HG03045 (cell line): ENCODE measurements around the gene CCDC33.

Experiments used
- ATAC-seq: cut with Tn5 transposase; IDR thresholded peaks from one replicate; pipeline ENCODE4 v1.9.1; 2021; ENCODE audit warnings: mild to moderate bottlenecking, moderate library complexity; ENCODE audit not compliant: unreplicated experiment

Gene CCDC33

GRCh38 chr15:74376825-74377581, 140.9 kb downstream of the CCDC33 start:
- no peak for ATAC-seq

- no peak for ATAC-seq
Observed at GRCh38 chr15:74377831-74378766, 142.0 kb downstream of the CCDC33 start.

- ATAC-seq: no peak
Observed at GRCh38 chr15:74378848-74379247, 142.7 kb downstream of the CCDC33 start.

- ATAC-seq: no peak
Observed at GRCh38 chr15:74380361-74381189, 144.4 kb downstream of the CCDC33 start.

- ATAC-seq: no peak
Observed at GRCh38 chr15:74381190-74381453, 145.0 kb downstream of the CCDC33 start.

GRCh38 chr15:74381481-74381880, 145.4 kb downstream of the CCDC33 start:
- no peak for ATAC-seq

GRCh38 chr15:74382004-74382816, 146.1 kb downstream of the CCDC33 start:
- peak; percentile 26 for ATAC-seq

- ATAC-seq: no peak
Observed at GRCh38 chr15:74383286-74383685, 147.2 kb downstream of the CCDC33 start.

GRCh38 chr15:74383695-74384565, 147.8 kb downstream of the CCDC33 start:
- ATAC-seq: peak; percentile 32

- ATAC-seq: no peak
Observed at GRCh38 chr15:74384566-74384880, 148.4 kb downstream of the CCDC33 start.

- peak; percentile 59 for ATAC-seq
Observed at GRCh38 chr15:74384881-74385643, 148.9 kb downstream of the CCDC33 start.

GRCh38 chr15:74385733-74386132, 149.6 kb downstream of the CCDC33 start:
- ATAC-seq: no peak
